DMS153 (cell line): ENCODE results near the gene SDCCAG8.

Experiments used
- DNase-seq: peaks from one replicate; lab custom pipeline; 2025; lab: John Stamatoyannopoulos, UW

The SDCCAG8 gene

GRCh38 chr1:243420946-243421685 is 165.3 kb downstream of the SDCCAG8 start:
- DNase-seq, result peak; percentile 24

- DNase-seq, result peak; percentile 87
Observed at GRCh38 chr1:243421784-243422183, 165.9 kb downstream of the SDCCAG8 start.

GRCh38 chr1:243422362-243422761 is 166.5 kb downstream of the SDCCAG8 start:
- DNase-seq, result no peak

GRCh38 chr1:243428084-243428483 is 172.2 kb downstream of the SDCCAG8 start:
- no peak for DNase-seq

GRCh38 chr1:243428617-243429342 is 172.9 kb downstream of the SDCCAG8 start:
- DNase-seq, result no peak

GRCh38 chr1:243431591-243431990 is 175.8 kb downstream of the SDCCAG8 start:
- no peak for DNase-seq

- no peak for DNase-seq
Observed at GRCh38 chr1:243432136-243432535, 176.3 kb downstream of the SDCCAG8 start.

GRCh38 chr1:243433737-243434370 is 178.0 kb downstream of the SDCCAG8 start:
- no peak for DNase-seq

GRCh38 chr1:243434594-243434993 is 178.8 kb downstream of the SDCCAG8 start:
- DNase-seq, result no peak

- no peak for DNase-seq
Observed at GRCh38 chr1:243435836-243436235, 180.0 kb downstream of the SDCCAG8 start.

GRCh38 chr1:243438146-243438545 is 182.3 kb downstream of the SDCCAG8 start:
- no peak for DNase-seq

GRCh38 chr1:243438815-243439214 is 183.0 kb downstream of the SDCCAG8 start:
- DNase-seq, result no peak

GRCh38 chr1:243440406-243440805 is 184.6 kb downstream of the SDCCAG8 start:
- no peak for DNase-seq

GRCh38 chr1:243441601-243442000 is 185.8 kb downstream of the SDCCAG8 start:
- no peak for DNase-seq

- DNase-seq, result no peak
Observed at GRCh38 chr1:243443557-243443956, 187.7 kb downstream of the SDCCAG8 start.

GRCh38 chr1:243447347-243447746 is 191.5 kb downstream of the SDCCAG8 start:
- DNase-seq, result no peak

GRCh38 chr1:243447844-243448243 is 192.0 kb downstream of the SDCCAG8 start:
- no peak for DNase-seq

GRCh38 chr1:243449373-243449772 is 193.5 kb downstream of the SDCCAG8 start:
- no peak for DNase-seq

- no peak for DNase-seq
Observed at GRCh38 chr1:243452092-243452491, 196.3 kb downstream of the SDCCAG8 start.

GRCh38 chr1:243454328-243454997 is 198.6 kb downstream of the SDCCAG8 start:
- no peak for DNase-seq

GRCh38 chr1:243455760-243456651 is 200.2 kb downstream of the SDCCAG8 start:
- DNase-seq, result no peak
